Upper lobe of left lung (tissue), 4 donors: ENCODE measurements around the gene NF2.

Source experiments
- CTCF ChIP-seq, 6 experiments: fragments of 450-650 bp in 4 of 6; fragments of 200-600 bp in 2 of 6; sonication (generic) in 2 of 6; IDR thresholded peaks; one replicate each; pipeline ENCODE4 v1.5.1; 2016 to 2019; ENCODE audit warnings: antibody characterized with exemption in 6 of 6
- EP300 ChIP-seq, 4 donors: sonication (generic); formaldehyde crosslinking; IDR thresholded peaks; one replicate each; pipeline ENCODE4 v1.5.1; 2017; ENCODE audit warnings: antibody characterized with exemption in 4 of 4, control low read depth in 2 of 4
- POLR2A ChIP-seq, 4 donors: fragments of 450-650 bp; IDR thresholded peaks; one replicate each; pipeline ENCODE4 v1.5.1; 2016 to 2017; ENCODE audit warnings: antibody characterized with exemption in 4 of 4, mild to moderate bottlenecking in 2 of 4

GRCh38 chr22:29674121-29674520 lies 70.7 kb downstream of the NF2 start:
- no peak for TF ChIP-seq POLR2A (IDR thresholded peaks at IDR 0.05)
- TF ChIP-seq CTCF (IDR thresholded peaks at IDR 0.05) = no peak
- no peak for TF ChIP-seq EP300 (IDR thresholded peaks at IDR 0.05)
